GM12878 (cell line): Measurements from ENCODE around the gene SIL1. TPM values are rescaled to one million over a fixed set of nuclear protein-coding genes. Genes with fewer than 3 reads are reported as not detected.

Experiments
- ATAC-seq: fragments of 200-7000 bp; cut with Tn5 transposase; 3 replicates; pipeline ENCODE4 v1.9.1; 2020; ENCODE audit warnings: mild to moderate bottlenecking, moderate library complexity
- BruUV-seq: library from RNA; stranded (reverse); fragments of 400-500 nt; replicated peaks from 2 replicates; lab custom pipeline; 2021; lab: Mats Ljungman, UMichigan
- CTCF ChIA-PET: fragments of 300-600 bp; sonication (Branson Sonifier 250); formaldehyde crosslinking; extraction: SDS; loops from one replicate; lab custom pipeline; 2021; ENCODE audit warnings: inconsistent platforms; lab: Yijun Ruan, JAX
- POLR2A ChIA-PET: fragments of 350-600 bp; formaldehyde crosslinking; extraction: SDS; loops from one replicate; lab custom pipeline; 2021; ENCODE audit warnings: inconsistent platforms; lab: Charles Lee
- RAD21 ChIA-PET: fragments of 300-600 bp; sonication (Branson Sonifier 250); formaldehyde crosslinking; loops from one replicate; lab custom pipeline; 2023; ENCODE audit warnings: antibody characterized with exemption; ENCODE audit not compliant: unreplicated experiment; lab: Charles Lee
- SMC1A ChIA-PET: fragments of 300-600 bp; sonication (Branson Sonifier 250); formaldehyde crosslinking; loops from one replicate; lab custom pipeline; 2023; ENCODE audit not compliant: unreplicated experiment, uncharacterized antibody; lab: Charles Lee
- DNase-seq: peaks from one replicate; pipeline ENCODE4 v3.0.0-alpha.2; 2011; ENCODE audit warnings: low read depth, low spot score
- FAIRE-seq: peaks from 3 replicates; lab custom pipeline; 2011; peaks lifted over from hg19 to GRCh38; lab: Jason Lieb, UNC
- H2AFZ ChIP-seq: 2 replicates; pipeline ENCODE4 v1.6.0; 2011; ENCODE audit warnings: low read depth, low read length, control low read depth; ENCODE audit not compliant: control insufficient read depth
- H3K27ac ChIP-seq: 2 replicates; pipeline ENCODE4 v1.5.1; 2011; ENCODE audit warnings: control low read depth; ENCODE audit not compliant: control insufficient read depth, insufficient read depth
- H3K27me3 ChIP-seq, 2 experiments: replicated peaks in 1 of 2; 2 replicates each; pipeline versions ENCODE4 v1.6.0 to v1.6.1; 2011; ENCODE audit warnings: low read length in 1 of 2; ENCODE audit not compliant: control insufficient read depth in 2 of 2, insufficient read depth in 2 of 2
- H3K36me3 ChIP-seq, 2 experiments: 2 replicates each; pipeline ENCODE4 v1.5.1; 2011; ENCODE audit warnings: low read length in 1 of 2; ENCODE audit not compliant: control insufficient read depth in 2 of 2, insufficient read depth in 2 of 2
- H3K4me1 ChIP-seq: 2 replicates; pipeline ENCODE4 v1.6.1; 2011; ENCODE audit warnings: mild to moderate bottlenecking, low read length, moderate library complexity, mixed read lengths; ENCODE audit not compliant: control insufficient read depth, insufficient read depth
- H3K4me2 ChIP-seq: 2 replicates; pipeline ENCODE4 v1.6.0; 2011; ENCODE audit warnings: control low read depth; ENCODE audit not compliant: control insufficient read depth, insufficient read depth
- H3K4me3 ChIP-seq: fragments of 200-600 bp; sonication (generic); 2 replicates; pipeline ENCODE4 v1.5.1; 2016
- H3K79me2 ChIP-seq: 2 replicates; pipeline ENCODE4 v1.6.0; 2011; ENCODE audit warnings: low read length; ENCODE audit not compliant: control insufficient read depth, insufficient read depth
- H3K9ac ChIP-seq: 2 replicates; pipeline ENCODE4 v1.8.0; 2011; ENCODE audit warnings: low read length, control low read depth, mixed read lengths; ENCODE audit not compliant: control insufficient read depth, insufficient read depth
- H3K9me3 ChIP-seq: replicated peaks from 3 replicates; pipeline ENCODE4 v1.5.1; 2011; ENCODE audit warnings: mild to moderate bottlenecking, low read length; ENCODE audit not compliant: control insufficient read depth, insufficient read depth
- H4K20me1 ChIP-seq: 2 replicates; pipeline ENCODE4 v1.6.0; 2011; ENCODE audit not compliant: control insufficient read depth, insufficient read depth
- CBX3 ChIP-seq: fragments of 200-600 bp; sonication (generic); IDR thresholded peaks from 2 replicates; pipeline ENCODE4 v1.6.1; 2016; ENCODE audit warnings: low read depth, borderline replicate concordance
- EGR1 ChIP-seq, 2 experiments: IDR thresholded peaks; 1 replicate in 1 of 2; 2 replicates in 1 of 2; pipeline ENCODE4 v1.6.1; 2011 to 2012; ENCODE audit warnings: low read depth in 2 of 2, low read length in 2 of 2, borderline replicate concordance in 1 of 2, mild to moderate bottlenecking in 1 of 2, moderate library complexity in 1 of 2
- ELK1 ChIP-seq: IDR thresholded peaks from 2 replicates; pipeline ENCODE4 v1.6.1; 2012; ENCODE audit warnings: low read depth, low read length, improper control_type of control experiment
- HCFC1 ChIP-seq: fragments of 150-350 bp; IDR thresholded peaks from 2 replicates; pipeline ENCODE4 v1.6.1; 2014; ENCODE audit warnings: low read length
- IKZF1 ChIP-seq: fragments of 450-650 bp; conservative IDR thresholded peaks from 2 replicates; pipeline ENCODE4 v1.6.1; 2017; ENCODE audit warnings: antibody characterized with exemption, mild to moderate bottlenecking
- MEF2B ChIP-seq: fragments of 450-650 bp; IDR thresholded peaks from 2 replicates; pipeline ENCODE4 v1.6.1; 2018; ENCODE audit warnings: mild to moderate bottlenecking, moderate library complexity; ENCODE audit not compliant: partially characterized antibody, poor library complexity, severe bottlenecking
- POLR2AphosphoS5 ChIP-seq: IDR thresholded peaks from 2 replicates; pipeline ENCODE4 v1.6.1; 2011; ENCODE audit warnings: mild to moderate bottlenecking, low read length, inconsistent platforms
- POU2F2 ChIP-seq: IDR thresholded peaks from 3 replicates; pipeline ENCODE4 v1.6.1; 2011; ENCODE audit warnings: low read depth, mild to moderate bottlenecking, low read length, borderline replicate concordance
- RELA ChIP-seq: fragments of 450-650 bp; IDR thresholded peaks from 2 replicates; pipeline ENCODE4 v1.8.0; 2014; ENCODE audit warnings: borderline replicate concordance; ENCODE audit not compliant: partially characterized antibody
- SMARCA5 ChIP-seq: fragments of 450-650 bp; IDR thresholded peaks from 2 replicates; pipeline ENCODE4 v1.6.1; 2017; ENCODE audit warnings: mild to moderate bottlenecking
- SPI1 ChIP-seq: IDR thresholded peaks from 2 replicates; pipeline ENCODE4 v1.6.1; 2011; ENCODE audit warnings: low read depth, mild to moderate bottlenecking, low read length, moderate library complexity, borderline replicate concordance; ENCODE audit not compliant: insufficient read depth
- SRF ChIP-seq, 2 experiments: IDR thresholded peaks; 2 replicates each; pipeline ENCODE4 v1.6.1; 2011; ENCODE audit warnings: low read depth in 2 of 2, low read length in 2 of 2, mild to moderate bottlenecking in 1 of 2, moderate library complexity in 1 of 2
- ZBTB40 ChIP-seq: fragments of 450-650 bp; IDR thresholded peaks from 2 replicates; pipeline ENCODE4 v1.6.1; 2016; ENCODE audit warnings: mild to moderate bottlenecking, moderate library complexity, borderline replicate concordance
- WGBS: methylation state at CpG from one replicate; pipeline ENCODE4 v1.1.6; 2016; ENCODE audit warnings: low lambda C conversion rate; ENCODE audit not compliant: insufficient replicate concordance, insufficient coverage; ENCODE audit errors: missing lambda C conversion rate; 5-methylcytosine and 5-hydroxymethylcytosine counted together
- in situ Hi-C: fragments of 300-500 bp; cut with MboI; formaldehyde crosslinking; loops from 9 replicates; pipeline ENCODE4 v1.14.3; 2018; ENCODE audit warnings: mixed read lengths
- intact Hi-C: fragments of 100-400 bp; cut with micrococcal nuclease; formaldehyde crosslinking; loops from one replicate; pipeline ENCODE4 v1.14.2; 2022; ENCODE audit not compliant: unreplicated experiment
- polyA plus RNA-seq, 11 experiments: library from polyadenylated mRNA; depleted of rRNA in 4 of 11; unstranded in 6 of 11; stranded (reverse) in 5 of 11; fragments of >200 nt; fragmentation: Nextera tagmentation in 4 of 11; fragmentation: Illumina TruSeq in 1 of 11; extraction: Ambion mirVana in 4 of 11; extraction: Trizol in 1 of 11; gene quantifications; 1 replicate in 1 of 11; 2 replicates in 10 of 11; pipeline versions ENCODE4 v1.2.1 to v1.2.3, GENCODE V29; 2011 to 2016; ENCODE audit warnings: inconsistent platforms in 2 of 11, missing spikeins in 2 of 11, low read depth in 1 of 11
- total RNA-seq, 4 experiments: library from RNA; depleted of rRNA in 3 of 4; stranded (reverse); fragments of >200 nt in 3 of 4; fragmentation: Illumina TruSeq in 1 of 4; extraction: Trizol in 1 of 4; gene quantifications; 2 replicates each; pipeline versions ENCODE4 v1.2.1 to v1.2.3, GENCODE V29; 2013 to 2021
- TF ChIP-seq, protein P1 (sequence below): IDR thresholded peaks from 2 replicates; pipeline ENCODE4 v1.6.1; 2012; ENCODE audit warnings: low read length, inconsistent platforms
- TF ChIP-seq, protein P2 (sequence below): IDR thresholded peaks from 2 replicates; pipeline ENCODE4 v1.6.1; 2011; ENCODE audit warnings: borderline replicate concordance, low read depth, mild to moderate bottlenecking, moderate library complexity, low read length; ENCODE audit not compliant: insufficient read depth, poor library complexity, severe bottlenecking

SIL1 gene
- total and polyA plus RNA-seq, 10 of the 15 experiments (the other 5 are each of a cell fraction or from before 2014, with no cell fraction given) = 4.1 to 49.8 (median 29.4) TPM

- Histone ChIP-seq H3K4me2 (no peak overlapping the region), H2AFZ (no peak overlapping the region), H3K27ac (no peak overlapping the region), H3K36me3 (no peaks in the 10 kb centered on the region), H3K9me3 (no peaks in the 10 kb centered on the region), H3K79me2 (peaks cover 2% of the 10 kb centered on the region; the same call in 1 of the 2 replicates), H3K4me1 (peaks cover 2% of the 10 kb centered on the region; the same call in 1 of the 2 replicates), H3K9ac (no peak overlapping the region), H3K27me3 (no peaks in the 10 kb centered on the region), H3K4me3 (no peak overlapping the region), H4K20me1 (no peaks in the 10 kb centered on the region; the same call in 1 of the 2 replicates)
- DNase-seq (no peak), FAIRE-seq (no peak), ATAC-seq (no peak)
- no TSS peak for BruUV-seq
- ChIA-PET SMC1A (interaction anchor here (1.2 to 1.9 kb wide), 2 partner anchors 10 to 29 kb away, joined by 4 to 8 read pairs; no protein-coding TSS in a partner anchor), RAD21 (no interaction called here), CTCF (interaction anchor here (1.0 kb wide), 1 partner anchor 11 kb away, joined by 3 read pairs; no protein-coding TSS in a partner anchor), POLR2A (no interaction called here)
- TF ChIP-seq, protein P1, sequence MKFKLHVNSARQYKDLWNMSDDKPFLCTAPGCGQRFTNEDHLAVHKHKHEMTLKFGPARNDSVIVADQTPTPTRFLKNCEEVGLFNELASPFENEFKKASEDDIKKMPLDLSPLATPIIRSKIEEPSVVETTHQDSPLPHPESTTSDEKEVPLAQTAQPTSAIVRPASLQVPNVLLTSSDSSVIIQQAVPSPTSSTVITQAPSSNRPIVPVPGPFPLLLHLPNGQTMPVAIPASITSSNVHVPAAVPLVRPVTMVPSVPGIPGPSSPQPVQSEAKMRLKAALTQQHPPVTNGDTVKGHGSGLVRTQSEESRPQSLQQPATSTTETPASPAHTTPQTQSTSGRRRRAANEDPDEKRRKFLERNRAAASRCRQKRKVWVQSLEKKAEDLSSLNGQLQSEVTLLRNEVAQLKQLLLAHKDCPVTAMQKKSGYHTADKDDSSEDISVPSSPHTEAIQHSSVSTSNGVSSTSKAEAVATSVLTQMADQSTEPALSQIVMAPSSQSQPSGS = no peak
- TF ChIP-seq IKZF1 = no peak
- TF ChIP-seq SPI1 = no peak
- TF ChIP-seq EGR1 (IDR thresholded peaks at IDR 0.05; ENCODE audit: borderline replicate concordance in 1 of 2, low read depth in 2 of 2, low read length in 2 of 2) = no peak
- TF ChIP-seq MEF2B = no peak
- TF ChIP-seq ZBTB40 = no peak
- TF ChIP-seq, protein P2, sequence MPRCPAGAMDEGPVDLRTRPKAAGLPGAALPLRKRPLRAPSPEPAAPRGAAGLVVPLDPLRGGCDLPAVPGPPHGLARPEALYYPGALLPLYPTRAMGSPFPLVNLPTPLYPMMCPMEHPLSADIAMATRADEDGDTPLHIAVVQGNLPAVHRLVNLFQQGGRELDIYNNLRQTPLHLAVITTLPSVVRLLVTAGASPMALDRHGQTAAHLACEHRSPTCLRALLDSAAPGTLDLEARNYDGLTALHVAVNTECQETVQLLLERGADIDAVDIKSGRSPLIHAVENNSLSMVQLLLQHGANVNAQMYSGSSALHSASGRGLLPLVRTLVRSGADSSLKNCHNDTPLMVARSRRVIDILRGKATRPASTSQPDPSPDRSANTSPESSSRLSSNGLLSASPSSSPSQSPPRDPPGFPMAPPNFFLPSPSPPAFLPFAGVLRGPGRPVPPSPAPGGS = no peak
- no peak for TF ChIP-seq SRF (IDR thresholded peaks at IDR 0.05; ENCODE audit: low read depth in 2 of 2, low read length in 2 of 2)
- TF ChIP-seq ELK1 = no peak
- no peak for TF ChIP-seq POU2F2
- TF ChIP-seq CBX3 = no peak
- TF ChIP-seq POLR2AphosphoS5 = no peak
- TF ChIP-seq HCFC1 = no peak
- no peak for TF ChIP-seq SMARCA5
- TF ChIP-seq RELA = no peak
- intact Hi-C loops = no loop called here
- WGBS = 88% methylated on average over 5 of the region's 5 CpGs
- in situ Hi-C loops = no loop called here
Observed at GRCh38 chr5:139148986-139149385, 49.2 kb downstream of the SIL1 start.
